Measurements from ENCODE around the gene ZSWIM4.

The ZSWIM4 gene

DNA sequence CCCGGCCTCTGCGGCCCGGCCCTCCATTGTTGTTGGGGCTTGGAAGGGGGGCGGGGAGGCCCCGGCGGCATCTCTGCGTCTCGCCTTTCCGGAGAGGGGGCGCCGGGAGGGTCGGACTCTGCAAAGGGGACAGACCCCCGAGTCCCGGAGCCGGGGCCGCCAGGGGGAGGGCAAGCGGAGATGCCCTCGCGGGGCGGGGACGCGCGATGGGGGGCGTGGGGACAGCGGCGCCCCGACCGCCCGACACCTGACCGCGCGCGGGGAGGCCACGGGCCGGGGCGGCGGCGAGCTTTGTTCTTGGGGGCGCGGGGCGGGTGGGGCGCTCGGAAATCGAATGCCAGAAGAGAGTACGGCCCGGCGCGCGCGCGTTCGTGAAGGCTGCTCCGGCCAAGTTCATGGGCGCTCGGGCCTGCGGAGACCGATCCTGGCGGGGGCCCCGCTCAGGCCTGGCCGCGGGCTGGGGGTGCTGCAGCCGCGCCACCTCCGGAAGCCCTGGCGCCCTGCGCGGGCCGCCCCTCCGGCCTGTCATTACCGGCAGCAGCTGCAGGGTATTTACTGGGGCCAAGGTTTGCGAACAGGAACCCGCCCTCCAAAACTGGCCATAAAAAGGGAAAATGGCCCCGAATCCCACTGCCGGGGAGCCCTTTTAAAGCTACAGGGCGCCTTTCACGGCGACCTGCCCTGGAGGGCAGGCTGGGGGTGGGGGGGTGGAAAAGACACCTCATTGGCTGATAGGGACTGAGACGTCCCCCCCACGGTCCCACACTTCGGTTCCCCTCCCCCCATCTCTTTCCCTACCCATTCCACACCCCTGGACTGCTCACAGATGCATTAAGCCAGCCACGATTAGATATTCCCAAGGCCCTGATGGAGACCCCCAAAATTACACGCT is 70.6 kb downstream of the ZSWIM4 start:
- peaks cover 8% of the 10 kb centered on the region for H3K4me1 ChIP-seq
- DNase-seq = no peak
- H3K27me3 ChIP-seq = peaks cover 23% of the 10 kb centered on the region
- TF ChIP-seq, protein P1, sequence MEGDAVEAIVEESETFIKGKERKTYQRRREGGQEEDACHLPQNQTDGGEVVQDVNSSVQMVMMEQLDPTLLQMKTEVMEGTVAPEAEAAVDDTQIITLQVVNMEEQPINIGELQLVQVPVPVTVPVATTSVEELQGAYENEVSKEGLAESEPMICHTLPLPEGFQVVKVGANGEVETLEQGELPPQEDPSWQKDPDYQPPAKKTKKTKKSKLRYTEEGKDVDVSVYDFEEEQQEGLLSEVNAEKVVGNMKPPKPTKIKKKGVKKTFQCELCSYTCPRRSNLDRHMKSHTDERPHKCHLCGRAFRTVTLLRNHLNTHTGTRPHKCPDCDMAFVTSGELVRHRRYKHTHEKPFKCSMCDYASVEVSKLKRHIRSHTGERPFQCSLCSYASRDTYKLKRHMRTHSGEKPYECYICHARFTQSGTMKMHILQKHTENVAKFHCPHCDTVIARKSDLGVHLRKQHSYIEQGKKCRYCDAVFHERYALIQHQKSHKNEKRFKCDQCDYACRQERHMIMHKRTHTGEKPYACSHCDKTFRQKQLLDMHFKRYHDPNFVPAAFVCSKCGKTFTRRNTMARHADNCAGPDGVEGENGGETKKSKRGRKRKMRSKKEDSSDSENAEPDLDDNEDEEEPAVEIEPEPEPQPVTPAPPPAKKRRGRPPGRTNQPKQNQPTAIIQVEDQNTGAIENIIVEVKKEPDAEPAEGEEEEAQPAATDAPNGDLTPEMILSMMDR (IDR thresholded peaks at IDR 0.05; ENCODE audit: low read depth, low read length) = no peak
- H3K36me3 ChIP-seq = no peaks in the 10 kb centered on the region
- no peaks in the 10 kb centered on the region for H3K9me3 ChIP-seq
- H3K4me3 ChIP-seq (ENCODE audit: low read depth, low read length) = peak overlapping the region; percentile 48

DNA sequence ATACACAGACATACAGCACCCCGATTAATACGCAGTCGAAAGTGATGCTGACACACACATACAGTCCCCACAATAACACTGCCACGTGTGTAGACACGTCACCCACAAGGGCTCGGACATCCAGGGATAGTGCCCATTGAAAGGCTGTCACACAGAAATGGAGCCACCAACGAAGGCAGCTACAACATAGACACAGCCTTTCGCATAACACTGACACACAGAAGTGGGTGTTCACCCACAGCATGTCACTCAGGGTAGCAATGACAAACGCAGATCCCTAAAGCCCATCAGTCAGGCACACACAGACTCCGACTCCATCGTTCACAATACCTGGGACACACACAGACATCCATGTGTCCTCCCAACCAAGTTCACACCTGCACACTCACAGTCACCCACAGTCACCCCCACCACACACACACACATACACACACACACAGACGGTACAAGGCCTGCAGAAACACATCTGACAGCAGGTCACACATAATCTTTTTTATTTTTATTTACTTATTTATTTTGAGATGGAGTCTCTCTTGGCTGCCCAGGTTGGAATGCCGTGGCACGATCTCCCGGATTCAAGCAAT is 71.3 kb downstream of the ZSWIM4 start:
- TF ChIP-seq, protein P1 (IDR thresholded peaks at IDR 0.05; ENCODE audit: low read depth, low read length) = no peak
- Histone ChIP-seq H3K4me3 (ENCODE audit: low read depth, low read length) (no peak overlapping the region), H3K36me3 (no peaks in the 10 kb centered on the region), H3K4me1 (peaks cover 5% of the 10 kb centered on the region), H3K27me3 (peaks cover 23% of the 10 kb centered on the region), H3K9me3 (no peaks in the 10 kb centered on the region)
- no peak for DNase-seq

DNA sequence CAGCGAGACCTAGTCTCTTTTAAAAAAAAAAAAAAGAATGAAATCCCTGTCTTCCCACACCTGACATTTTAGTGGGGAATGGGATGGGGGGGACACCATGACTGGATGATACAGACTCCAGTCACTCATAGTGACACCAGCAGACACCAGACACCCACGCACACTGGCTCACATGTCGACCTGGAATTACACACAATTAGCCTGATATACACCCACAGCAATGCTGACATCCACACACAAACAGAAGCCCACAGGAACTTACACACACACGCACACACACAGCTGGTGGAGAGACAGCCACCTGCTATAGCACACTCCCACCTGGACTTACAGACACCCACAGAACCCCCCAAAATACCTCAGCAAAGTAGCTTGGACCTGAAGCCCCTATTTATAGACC is 73.4 kb downstream of the ZSWIM4 start:
- H3K9me3 ChIP-seq = no peaks in the 10 kb centered on the region
- TF ChIP-seq, protein P1 (IDR thresholded peaks at IDR 0.05; ENCODE audit: low read depth, low read length) = no peak
- no peak for DNase-seq
- peaks cover 23% of the 10 kb centered on the region for H3K27me3 ChIP-seq
- H3K4me3 ChIP-seq (ENCODE audit: low read depth, low read length) = no peak overlapping the region
- H3K36me3 ChIP-seq = no peaks in the 10 kb centered on the region
- no peaks in the 10 kb centered on the region for H3K4me1 ChIP-seq

DNA sequence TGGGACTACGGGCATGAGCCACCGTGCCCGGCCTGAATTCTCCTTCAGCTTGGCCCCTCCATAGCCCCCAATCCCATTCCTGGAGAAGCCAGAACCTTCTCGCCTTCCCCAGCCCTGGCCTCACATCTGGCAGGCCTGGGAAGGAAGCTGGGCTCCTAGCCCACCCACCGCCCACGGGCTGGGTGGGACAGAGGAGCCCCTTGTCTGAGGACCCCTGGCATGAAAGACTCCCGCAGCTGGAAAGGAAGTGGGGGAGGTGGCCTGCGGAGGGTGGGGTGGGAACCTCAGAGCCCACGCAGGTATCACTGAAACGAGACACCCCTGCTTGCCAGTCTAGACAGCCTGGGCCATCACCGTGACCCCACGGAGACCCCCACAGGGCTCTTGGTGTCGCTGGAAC is 74.0 kb downstream of the ZSWIM4 start:
- no peaks in the 10 kb centered on the region for H3K36me3 ChIP-seq
- peaks cover 22% of the 10 kb centered on the region for H3K27me3 ChIP-seq
- TF ChIP-seq, protein P1 (IDR thresholded peaks at IDR 0.05; ENCODE audit: low read depth, low read length) = no peak
- no peak for DNase-seq
- H3K9me3 ChIP-seq = no peaks in the 10 kb centered on the region
- no peaks in the 10 kb centered on the region; the same call in 1 of the 2 replicates for H3K4me1 ChIP-seq
- H3K4me3 ChIP-seq (ENCODE audit: low read depth, low read length) = no peak overlapping the region

DNA sequence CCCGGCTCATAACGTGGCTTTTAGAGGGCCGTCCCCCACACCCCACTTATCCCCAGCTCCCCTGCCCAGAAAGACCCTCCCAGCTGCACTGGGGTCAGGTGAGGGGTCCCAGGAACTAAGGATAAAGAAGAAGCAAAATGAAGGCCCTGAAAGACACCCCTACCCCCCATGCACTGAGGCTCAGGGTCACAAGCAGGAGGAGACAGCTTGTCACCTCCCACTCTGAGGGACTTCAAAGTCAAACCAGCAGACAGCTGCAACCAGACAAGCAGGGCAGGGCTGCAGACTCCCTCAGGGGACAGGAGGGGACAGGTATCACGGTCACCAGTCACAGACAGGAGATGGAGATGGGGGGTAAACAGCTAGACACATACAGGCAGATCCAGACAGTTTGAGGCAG is 75.6 kb downstream of the ZSWIM4 start:
- TF ChIP-seq, protein P1 (IDR thresholded peaks at IDR 0.05; ENCODE audit: low read depth, low read length) = no peak
- H3K36me3 ChIP-seq = no peaks in the 10 kb centered on the region
- no peak overlapping the region for H3K4me3 ChIP-seq (ENCODE audit: low read depth, low read length)
- H3K4me1 ChIP-seq = no peaks in the 10 kb centered on the region; the same call in 1 of the 2 replicates
- DNase-seq = no peak
- peaks cover 11% of the 10 kb centered on the region for H3K27me3 ChIP-seq
- H3K9me3 ChIP-seq = no peaks in the 10 kb centered on the region

DNA sequence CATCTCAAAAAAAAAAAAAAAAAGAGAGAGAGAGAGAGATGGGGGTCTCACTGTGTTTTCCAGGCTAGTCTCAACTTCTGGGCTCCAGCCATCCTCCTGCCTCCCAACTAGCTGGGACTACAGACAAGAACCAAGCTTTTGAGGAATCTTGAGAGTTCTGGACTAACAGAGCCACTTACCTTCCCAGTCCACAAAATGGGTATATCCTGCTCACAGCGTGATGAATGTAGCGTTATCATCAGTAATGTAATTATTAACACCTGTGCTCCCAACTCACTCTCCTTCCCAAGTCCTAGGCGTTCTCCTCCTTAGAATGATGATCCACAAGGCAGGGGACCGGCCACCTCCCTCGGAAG is 77.1 kb downstream of the ZSWIM4 start:
- H3K27me3 ChIP-seq = no peaks in the 10 kb centered on the region; the same call in 1 of the 2 replicates
- no peak overlapping the region for H3K4me3 ChIP-seq (ENCODE audit: low read depth, low read length)

More for the DNA sequence above, 77.1 kb downstream of the ZSWIM4 start:
- Histone ChIP-seq H3K9me3 (no peaks in the 10 kb centered on the region), H3K4me1 (no peaks in the 10 kb centered on the region; the same call in 1 of the 2 replicates), H3K36me3 (no peaks in the 10 kb centered on the region)
- TF ChIP-seq, protein P1 (IDR thresholded peaks at IDR 0.05; ENCODE audit: low read depth, low read length) = no peak
- no peak for DNase-seq
